ENCODE data around the gene MYO3A.

MYO3A gene

GRCh38 chr10:25912866-25913265, 21.2 kb upstream of the MYO3A start:
- Histone ChIP-seq H3K9me3 (ENCODE audit: control insufficient read depth, low read length) (no peaks in the 10 kb centered on the region), H3K27ac (no peak overlapping the region), H3K4me3 (ENCODE audit: low read depth, low read length) (no peak overlapping the region), H3K79me2 (no peaks in the 10 kb centered on the region), H3K4me2 (ENCODE audit: low read length) (no peak overlapping the region), H3K4me1 (no peaks in the 10 kb centered on the region), H3K36me3 (ENCODE audit: control insufficient read depth, insufficient read depth, low read length) (no peaks in the 10 kb centered on the region), H3K27me3 (ENCODE audit: control insufficient read depth, insufficient read depth, low read length) (no peaks in the 10 kb centered on the region), H3K9ac (no peak overlapping the region), H2AFZ (no peak overlapping the region)
- no peak for TF ChIP-seq CTCF (IDR thresholded peaks at IDR 0.05)

DNA sequence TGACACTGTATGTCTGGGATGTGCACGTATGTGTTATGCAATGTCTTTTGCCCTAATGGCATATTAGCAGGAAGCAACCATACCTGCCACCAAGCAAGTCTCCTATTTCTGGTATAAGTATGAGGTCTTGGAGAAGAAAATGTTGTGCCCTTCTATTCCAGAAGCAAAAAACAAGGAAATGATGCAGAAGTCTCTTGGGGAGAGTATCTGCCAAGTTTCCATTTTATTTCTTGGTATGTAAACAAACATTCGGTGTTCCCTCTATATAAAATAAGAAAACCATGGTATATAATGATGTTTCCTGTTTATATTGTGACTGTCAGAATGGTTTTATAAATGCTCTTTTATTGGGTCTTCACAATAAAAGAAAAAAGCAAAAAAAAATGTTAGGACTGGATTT, 19.3 kb upstream of the MYO3A start:
- Histone ChIP-seq H3K27me3 (ENCODE audit: control insufficient read depth, insufficient read depth, low read length) (no peaks in the 10 kb centered on the region), H3K4me3 (ENCODE audit: low read depth, low read length) (no peak overlapping the region), H3K36me3 (ENCODE audit: control insufficient read depth, insufficient read depth, low read length) (no peaks in the 10 kb centered on the region), H3K9me3 (ENCODE audit: control insufficient read depth, low read length) (no peaks in the 10 kb centered on the region), H2AFZ (no peak overlapping the region), H3K79me2 (no peaks in the 10 kb centered on the region), H3K9ac (no peak overlapping the region), H3K27ac (no peak overlapping the region), H3K4me1 (no peaks in the 10 kb centered on the region), H3K4me2 (ENCODE audit: low read length) (no peak overlapping the region)
- no peak for TF ChIP-seq CTCF (IDR thresholded peaks at IDR 0.05)

DNA sequence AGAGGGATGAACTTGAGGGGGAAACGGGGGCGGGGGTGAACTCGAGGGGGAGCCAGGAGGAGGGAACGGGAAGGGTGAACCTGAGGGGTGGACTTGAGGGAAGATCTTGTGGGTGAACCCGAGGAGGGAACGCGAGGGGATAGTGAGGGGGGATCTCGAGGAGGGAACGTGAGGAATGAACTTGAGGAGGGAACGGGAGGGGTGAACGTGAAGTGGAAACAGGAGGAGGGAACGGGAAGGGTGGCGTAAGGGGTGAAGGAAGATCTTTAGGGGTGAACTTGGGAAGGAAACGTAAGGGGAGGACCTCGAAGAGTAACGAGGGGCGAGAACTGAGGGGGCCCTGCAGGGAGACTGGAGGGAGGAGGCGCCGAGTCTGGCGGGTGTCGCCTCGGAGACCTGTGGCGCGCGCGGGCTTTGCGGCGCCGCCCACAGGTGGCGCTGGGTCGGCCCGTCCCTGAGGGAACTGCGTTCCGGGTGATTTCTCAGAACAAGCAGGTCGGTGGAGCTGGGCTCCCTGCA, 651 bp downstream of the MYO3A start:
- Histone ChIP-seq H3K9ac (no peak overlapping the region), H3K27me3 (ENCODE audit: control insufficient read depth, insufficient read depth, low read length) (no peaks in the 10 kb centered on the region), H3K4me2 (ENCODE audit: low read length) (peak overlapping the region; percentile 82), H2AFZ (peak overlapping the region; percentile 61), H3K36me3 (ENCODE audit: control insufficient read depth, insufficient read depth, low read length) (no peaks in the 10 kb centered on the region), H3K79me2 (no peaks in the 10 kb centered on the region), H3K9me3 (ENCODE audit: control insufficient read depth, low read length) (no peaks in the 10 kb centered on the region), H3K4me3 (ENCODE audit: low read depth, low read length) (peak overlapping the region; percentile 52), H3K4me1 (no peaks in the 10 kb centered on the region), H3K27ac (no peak overlapping the region)
- no peak for TF ChIP-seq CTCF (IDR thresholded peaks at IDR 0.05)

DNA sequence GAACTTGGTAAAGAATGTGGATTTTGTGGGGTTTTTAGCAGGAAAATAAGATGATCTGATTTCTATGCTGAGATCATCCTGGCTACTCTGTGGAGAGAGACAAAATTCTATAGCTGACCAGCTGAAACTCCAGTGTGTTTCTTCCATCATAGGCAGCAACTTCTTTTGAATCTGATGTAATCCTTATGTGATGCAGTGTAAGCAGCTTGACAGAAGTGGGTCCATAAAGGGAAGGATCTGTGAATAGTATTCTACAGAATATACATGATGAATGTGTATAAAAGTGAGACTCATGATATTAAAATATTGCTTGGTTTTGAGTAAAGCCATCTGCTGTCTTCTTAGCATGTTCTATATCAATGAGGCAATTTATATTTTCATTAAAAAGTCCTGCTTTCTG, 4.4 kb downstream of the MYO3A start:
- H3K27ac ChIP-seq: no peak overlapping the region
- H3K4me2 ChIP-seq (ENCODE audit: low read length): no peak overlapping the region
- no peak overlapping the region for H2AFZ ChIP-seq
- H3K4me1 ChIP-seq: no peaks in the 10 kb centered on the region
- H3K79me2 ChIP-seq: no peaks in the 10 kb centered on the region
- H3K27me3 ChIP-seq (ENCODE audit: control insufficient read depth, insufficient read depth, low read length): no peaks in the 10 kb centered on the region
- H3K4me3 ChIP-seq (ENCODE audit: low read depth, low read length): no peak overlapping the region
- H3K9me3 ChIP-seq (ENCODE audit: control insufficient read depth, low read length): no peaks in the 10 kb centered on the region
- H3K36me3 ChIP-seq (ENCODE audit: control insufficient read depth, insufficient read depth, low read length): no peaks in the 10 kb centered on the region
- no peak overlapping the region for H3K9ac ChIP-seq
- TF ChIP-seq CTCF (IDR thresholded peaks at IDR 0.05): no peak

DNA sequence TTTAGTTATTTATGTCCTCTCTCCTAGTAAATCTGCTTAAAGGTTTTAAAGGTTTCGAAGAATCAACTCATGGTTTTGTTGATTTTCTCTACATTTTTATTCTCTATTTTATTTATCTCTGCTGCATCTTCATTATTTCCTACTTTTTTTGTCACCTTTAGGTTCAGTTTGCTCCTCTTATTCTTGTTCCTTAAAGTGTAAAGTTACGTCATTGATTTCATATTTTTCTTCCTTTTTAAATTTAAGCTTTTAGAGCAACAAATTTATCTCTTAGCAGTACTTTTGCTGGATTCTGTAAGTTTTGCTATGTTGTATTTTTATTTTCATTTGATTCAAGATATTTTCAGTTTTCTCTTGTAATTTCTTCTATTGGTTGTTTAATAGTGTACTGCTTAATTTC, 10.7 kb downstream of the MYO3A start:
- Histone ChIP-seq H3K79me2 (no peaks in the 10 kb centered on the region), H3K27ac (no peak overlapping the region), H3K4me2 (ENCODE audit: low read length) (no peak overlapping the region), H3K9ac (no peak overlapping the region), H3K4me1 (no peaks in the 10 kb centered on the region), H3K36me3 (ENCODE audit: control insufficient read depth, insufficient read depth, low read length) (no peaks in the 10 kb centered on the region), H3K9me3 (ENCODE audit: control insufficient read depth, low read length) (no peaks in the 10 kb centered on the region), H3K4me3 (ENCODE audit: low read depth, low read length) (no peak overlapping the region), H2AFZ (no peak overlapping the region), H3K27me3 (ENCODE audit: control insufficient read depth, insufficient read depth, low read length) (no peaks in the 10 kb centered on the region)
- TF ChIP-seq CTCF (IDR thresholded peaks at IDR 0.05): no peak

Data from parathyroid adenoma (tissue), 2 donors.